Epithelial cell of prostate (primary cell): ENCODE measurements around the gene MRPL52.

Experiments used
- DNase-seq: peaks from one replicate; pipeline ENCODE4 v3.0.0-alpha.2; 2011; ENCODE audit warnings: low read depth, low spot score
- H3K27ac ChIP-seq: fragments of 450-650 bp; 2 replicates; pipeline ENCODE4 v1.5.1; 2017; ENCODE audit warnings: mild to moderate bottlenecking

The MRPL52 gene

DNA sequence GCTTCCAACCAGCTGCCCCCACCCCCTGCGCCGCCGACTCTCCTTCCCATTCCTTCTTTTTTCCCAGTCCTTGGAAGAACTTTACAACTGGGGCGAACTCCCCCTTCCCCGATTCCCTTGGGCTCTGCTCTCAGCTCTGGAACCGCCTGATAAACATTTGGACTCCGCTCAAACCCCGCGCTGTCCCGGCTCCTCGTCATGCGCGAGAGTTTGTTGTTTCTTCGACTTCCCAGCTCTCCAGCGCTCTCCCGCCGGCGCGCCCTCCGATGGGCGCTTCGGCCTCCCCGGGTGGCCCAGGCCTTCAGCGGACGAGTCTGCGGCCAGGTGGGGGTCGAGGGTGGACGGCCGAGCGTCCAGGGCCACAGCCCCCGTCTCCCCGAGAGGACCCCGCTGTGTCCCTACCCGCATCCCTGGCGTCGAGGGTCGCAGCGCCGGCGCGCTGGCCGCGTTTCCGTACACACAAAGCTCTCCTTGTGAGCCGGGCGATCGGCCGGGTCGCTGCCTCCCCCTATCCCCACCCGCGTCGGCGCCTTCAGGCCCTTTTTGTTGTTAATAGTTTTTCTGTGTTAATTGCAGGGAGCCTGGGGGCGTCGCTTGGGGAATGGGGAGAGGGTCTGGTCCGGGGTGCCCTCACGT is 7.5 kb downstream of the MRPL52 start:
- DNase-seq, result no peak
- peak overlapping the region; percentile 98 for H3K27ac ChIP-seq

DNA sequence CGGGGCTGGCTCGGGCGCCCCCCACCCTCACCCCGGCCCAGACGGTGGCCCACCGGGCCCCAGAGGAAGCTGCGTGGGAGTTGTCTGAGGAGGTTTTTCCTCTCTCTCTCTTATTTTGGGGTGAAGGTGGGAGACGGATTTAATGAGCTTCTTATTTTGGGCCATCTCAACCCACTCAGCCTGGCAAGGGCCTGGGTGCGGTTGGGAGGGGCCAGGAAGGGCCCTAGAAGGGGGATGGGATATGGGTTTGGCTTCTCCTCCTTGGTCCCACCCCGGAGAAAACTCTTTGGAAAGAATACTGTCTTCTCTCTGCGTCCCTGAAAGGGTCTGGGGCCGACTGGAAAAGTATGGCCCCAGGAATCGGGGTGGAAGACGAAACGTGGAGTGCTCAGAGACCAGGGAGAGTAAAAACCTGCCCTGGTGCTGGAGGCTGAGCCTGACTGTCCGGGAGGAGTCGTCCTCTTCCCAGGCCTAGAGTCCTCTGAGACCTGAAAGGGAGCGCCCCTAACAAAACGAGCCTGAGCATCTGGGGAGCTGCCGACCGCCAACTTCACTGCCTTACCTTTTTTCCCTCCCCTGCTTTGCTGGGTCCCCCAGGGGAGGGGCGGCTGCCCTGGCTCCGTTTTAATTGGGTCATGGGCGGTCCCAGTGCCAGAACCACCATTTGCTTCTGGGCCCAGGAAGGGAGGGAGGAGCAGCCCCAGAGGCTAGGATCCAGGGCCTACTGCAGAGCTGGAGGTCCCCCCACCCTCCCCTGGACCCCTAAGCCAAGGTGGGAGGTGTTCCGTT is 8.3 kb downstream of the MRPL52 start:
- peak overlapping the region; percentile 98 for H3K27ac ChIP-seq
- no peak for DNase-seq

DNA sequence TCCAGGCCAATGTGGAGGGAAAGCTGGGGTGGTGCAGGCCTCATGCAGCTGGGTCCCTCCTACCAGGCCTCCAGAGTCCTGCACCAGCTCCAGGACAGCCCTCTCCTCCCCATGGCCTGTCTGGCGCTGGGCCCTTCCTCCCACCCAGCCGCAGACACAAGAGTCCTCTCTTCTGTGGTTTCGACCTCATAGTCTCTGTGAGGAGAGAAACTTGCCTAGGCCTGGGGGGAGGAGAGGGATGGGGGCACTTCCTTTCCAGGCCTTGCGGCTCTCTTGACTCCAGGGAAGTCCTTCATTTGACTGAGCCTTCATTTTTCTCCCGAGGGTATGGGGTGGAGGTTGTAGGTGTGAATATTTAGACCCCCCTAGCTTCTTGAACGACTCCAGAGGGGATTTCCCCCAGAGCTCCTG is 8.9 kb downstream of the MRPL52 start:
- no peak for DNase-seq
- peak overlapping the region; percentile 98 for H3K27ac ChIP-seq

DNA sequence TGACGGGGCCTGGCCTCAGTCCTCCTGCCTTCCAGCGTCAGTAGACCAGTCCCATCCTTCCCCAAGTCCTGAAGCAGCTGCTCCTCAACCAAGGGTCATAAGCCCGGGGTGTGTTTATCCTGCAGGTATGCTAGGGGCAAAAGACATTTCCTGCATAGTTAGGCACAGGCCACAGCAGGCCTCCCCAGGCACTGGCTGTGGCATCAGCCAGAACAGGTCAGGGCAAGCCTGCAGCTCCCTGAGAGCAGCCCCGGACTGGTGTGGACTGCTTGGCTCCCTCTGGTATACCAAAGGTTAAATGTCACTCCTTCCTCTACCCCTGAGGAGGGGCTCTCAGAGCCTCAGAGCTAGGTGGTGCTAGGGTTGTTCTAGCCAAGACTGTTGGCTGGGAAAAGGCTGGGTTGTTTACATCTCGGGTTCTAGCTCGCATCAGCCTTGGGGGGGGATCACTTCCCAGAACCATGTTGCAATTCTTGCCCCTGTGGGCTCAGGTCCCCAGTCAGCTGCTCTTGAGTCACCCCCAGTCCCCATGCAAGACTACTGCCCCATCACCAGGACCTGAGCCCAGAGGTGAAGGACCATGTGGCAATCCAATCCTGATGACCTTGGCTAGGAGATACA is 9.6 kb downstream of the MRPL52 start:
- peak overlapping the region; percentile 98 for H3K27ac ChIP-seq
- DNase-seq, result peak; percentile 56

DNA sequence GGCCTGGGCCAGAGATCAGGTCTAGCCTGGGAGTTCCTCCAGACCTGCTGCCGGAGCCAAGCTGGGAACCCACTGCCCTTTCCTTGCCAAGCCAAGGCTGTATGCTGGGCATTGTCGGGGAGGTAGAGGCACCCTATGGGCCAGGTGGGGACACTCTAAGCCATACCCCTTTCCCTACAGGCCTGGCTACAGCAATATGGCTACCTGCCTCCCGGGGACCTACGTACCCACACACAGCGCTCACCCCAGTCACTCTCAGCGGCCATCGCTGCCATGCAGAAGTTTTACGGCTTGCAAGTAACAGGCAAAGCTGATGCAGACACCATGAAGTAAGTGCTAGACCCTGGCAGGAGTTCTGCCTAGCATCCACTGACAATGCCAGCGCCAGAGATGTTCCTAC is 11.6 kb downstream of the MRPL52 start:
- H3K27ac ChIP-seq, result peak overlapping the region; percentile 98
- no peak for DNase-seq

DNA sequence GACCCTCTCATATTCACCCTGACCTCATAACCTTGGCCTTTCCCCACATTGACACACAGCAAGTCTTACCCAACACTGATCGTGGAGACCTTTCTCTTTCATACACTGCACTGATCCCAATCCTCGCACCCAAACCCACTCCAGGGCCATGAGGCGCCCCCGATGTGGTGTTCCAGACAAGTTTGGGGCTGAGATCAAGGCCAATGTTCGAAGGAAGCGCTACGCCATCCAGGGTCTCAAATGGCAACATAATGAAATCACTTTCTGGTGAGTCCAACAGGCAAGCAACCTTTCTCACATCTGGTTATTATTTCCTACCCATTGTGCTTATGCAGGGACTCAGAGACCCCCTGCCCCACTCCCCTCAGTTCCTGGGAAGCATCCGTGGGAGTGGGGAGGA is 12.1 kb downstream of the MRPL52 start:
- peak overlapping the region; percentile 98 for H3K27ac ChIP-seq
- no peak for DNase-seq

DNA sequence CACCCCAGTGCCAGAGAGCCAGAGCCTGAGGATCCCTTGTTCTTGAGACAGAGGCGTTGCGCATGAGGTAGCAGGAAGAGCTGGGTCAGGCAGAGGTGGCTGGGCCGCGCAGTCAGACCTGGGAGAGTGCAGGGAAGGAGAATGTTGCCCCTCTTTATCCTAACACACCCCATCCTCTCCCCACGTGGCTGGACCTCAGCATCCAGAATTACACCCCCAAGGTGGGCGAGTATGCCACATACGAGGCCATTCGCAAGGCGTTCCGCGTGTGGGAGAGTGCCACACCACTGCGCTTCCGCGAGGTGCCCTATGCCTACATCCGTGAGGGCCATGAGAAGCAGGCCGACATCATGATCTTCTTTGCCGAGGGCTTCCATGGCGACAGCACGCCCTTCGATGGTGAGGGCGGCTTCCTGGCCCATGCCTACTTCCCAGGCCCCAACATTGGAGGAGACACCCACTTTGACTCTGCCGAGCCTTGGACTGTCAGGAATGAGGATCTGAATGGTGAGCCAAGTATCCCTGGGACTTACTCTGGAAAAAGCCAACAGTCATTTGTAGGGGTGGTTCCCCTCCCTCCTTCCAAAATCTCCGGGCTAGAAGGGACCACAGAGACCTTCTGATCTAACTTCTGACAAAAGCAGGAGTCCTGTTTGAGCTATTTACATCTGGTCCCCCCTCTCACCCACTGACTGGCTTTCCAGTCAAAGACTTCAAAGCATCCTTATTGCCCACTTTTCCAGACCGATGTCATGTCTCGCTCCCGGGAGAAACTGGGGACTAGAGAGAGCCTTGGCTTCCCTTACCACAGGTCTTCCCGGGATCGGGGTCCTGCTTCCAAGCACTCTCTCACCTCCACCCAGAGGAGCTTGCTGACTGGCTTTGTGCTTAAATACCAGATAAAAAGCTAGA is 12.8 kb downstream of the MRPL52 start:
- peak overlapping the region; percentile 98 for H3K27ac ChIP-seq
- DNase-seq, result no peak

DNA sequence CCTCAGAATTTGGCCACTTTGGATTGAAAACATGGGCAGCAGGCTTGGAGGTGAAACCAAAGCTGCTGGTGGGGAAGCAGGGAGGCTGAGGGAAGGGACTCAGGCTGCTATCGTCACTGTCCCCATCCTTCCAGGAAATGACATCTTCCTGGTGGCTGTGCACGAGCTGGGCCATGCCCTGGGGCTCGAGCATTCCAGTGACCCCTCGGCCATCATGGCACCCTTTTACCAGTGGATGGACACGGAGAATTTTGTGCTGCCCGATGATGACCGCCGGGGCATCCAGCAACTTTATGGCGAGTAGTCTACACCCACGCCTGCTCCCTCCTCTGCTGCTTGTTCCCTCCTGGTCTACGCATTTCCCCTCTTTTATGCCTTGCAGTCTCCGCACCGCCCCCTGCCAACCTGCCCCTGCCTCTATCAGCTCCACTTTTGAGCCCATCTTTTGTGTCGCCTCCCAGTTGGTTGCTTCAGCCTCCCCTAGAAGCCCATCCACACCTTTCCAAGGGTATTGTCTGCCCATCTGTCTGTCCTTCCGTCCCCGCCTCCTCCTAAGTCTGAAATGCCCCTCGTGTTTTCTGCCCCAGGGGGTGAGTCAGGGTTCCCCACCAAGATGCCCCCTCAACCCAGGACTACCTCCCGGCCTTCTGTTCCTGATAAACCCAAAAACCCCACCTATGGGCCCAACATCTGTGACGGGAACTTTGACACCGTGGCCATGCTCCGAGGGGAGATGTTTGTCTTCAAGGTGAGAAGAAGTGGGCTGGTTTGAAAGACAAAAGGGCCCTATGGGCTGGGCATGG is 13.6 kb downstream of the MRPL52 start:
- DNase-seq, result no peak
- peak overlapping the region; percentile 98 for H3K27ac ChIP-seq

DNA sequence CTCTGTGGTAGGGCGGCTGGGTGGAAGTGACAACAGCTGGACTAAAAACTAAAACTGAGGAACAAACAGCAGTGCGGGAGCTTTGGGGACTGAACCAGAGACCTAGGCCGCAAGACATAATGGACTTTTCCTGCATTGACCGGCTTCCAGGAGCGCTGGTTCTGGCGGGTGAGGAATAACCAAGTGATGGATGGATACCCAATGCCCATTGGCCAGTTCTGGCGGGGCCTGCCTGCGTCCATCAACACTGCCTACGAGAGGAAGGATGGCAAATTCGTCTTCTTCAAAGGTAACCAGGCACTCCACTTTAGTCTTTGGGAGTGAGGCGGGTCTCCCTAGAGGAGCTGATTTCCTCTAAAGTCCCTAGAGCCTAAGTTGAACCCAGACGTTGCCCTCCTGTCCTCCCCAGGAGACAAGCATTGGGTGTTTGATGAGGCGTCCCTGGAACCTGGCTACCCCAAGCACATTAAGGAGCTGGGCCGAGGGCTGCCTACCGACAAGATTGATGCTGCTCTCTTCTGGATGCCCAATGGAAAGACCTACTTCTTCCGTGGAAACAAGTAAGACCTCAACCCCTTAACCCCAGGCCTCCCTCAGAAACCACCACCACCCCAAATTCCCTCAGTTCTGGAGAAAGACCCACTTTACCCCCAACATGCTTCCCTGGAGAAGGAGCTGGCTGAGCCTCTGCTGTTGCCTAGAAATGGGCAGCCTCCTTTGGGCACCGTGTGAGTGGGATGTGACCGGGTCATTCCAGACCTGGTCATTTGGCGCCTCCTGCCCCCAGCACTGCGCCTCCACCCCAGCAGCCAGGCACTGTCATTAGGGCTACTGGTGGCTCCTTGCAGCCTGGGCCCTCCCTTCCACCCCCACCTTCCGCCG is 14.8 kb downstream of the MRPL52 start:
- no peak for DNase-seq
- peak overlapping the region; percentile 98 for H3K27ac ChIP-seq

DNA sequence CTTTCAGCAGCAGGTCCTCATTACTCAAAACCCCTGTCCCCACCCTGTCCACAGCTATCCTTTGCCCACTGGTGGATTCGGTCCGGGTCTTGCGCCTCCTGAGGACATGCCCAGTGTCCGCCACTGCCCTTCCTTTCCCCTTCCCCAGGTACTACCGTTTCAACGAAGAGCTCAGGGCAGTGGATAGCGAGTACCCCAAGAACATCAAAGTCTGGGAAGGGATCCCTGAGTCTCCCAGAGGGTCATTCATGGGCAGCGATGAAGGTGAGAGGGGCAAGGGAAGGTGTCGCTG is 15.4 kb downstream of the MRPL52 start:
- peak overlapping the region; percentile 98 for H3K27ac ChIP-seq
- DNase-seq, result no peak

DNA sequence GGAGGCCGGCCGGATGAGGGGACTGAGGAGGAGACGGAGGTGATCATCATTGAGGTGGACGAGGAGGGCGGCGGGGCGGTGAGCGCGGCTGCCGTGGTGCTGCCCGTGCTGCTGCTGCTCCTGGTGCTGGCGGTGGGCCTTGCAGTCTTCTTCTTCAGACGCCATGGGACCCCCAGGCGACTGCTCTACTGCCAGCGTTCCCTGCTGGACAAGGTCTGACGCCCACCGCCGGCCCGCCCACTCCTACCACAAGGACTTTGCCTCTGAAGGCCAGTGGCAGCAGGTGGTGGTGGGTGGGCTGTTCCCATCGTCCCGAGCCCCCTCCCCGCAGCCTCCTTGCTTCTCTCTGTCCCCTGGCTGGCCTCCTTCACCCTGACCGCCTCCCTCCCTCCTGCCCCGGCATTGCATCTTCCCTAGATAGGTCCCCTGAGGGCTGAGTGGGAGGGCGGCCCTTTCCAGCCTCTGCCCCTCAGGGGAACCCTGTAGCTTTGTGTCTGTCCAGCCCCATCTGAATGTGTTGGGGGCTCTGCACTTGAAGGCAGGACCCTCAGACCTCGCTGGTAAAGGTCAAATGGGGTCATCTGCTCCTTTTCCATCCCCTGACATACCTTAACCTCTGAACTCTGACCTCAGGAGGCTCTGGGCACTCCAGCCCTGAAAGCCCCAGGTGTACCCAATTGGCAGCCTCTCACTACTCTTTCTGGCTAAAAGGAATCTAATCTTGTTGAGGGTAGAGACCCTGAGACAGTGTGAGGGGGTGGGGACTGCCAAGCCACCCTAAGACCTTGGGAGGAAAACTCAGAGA is 16.3 kb downstream of the MRPL52 start:
- H3K27ac ChIP-seq, result peak overlapping the region; percentile 98
- no peak for DNase-seq

DNA sequence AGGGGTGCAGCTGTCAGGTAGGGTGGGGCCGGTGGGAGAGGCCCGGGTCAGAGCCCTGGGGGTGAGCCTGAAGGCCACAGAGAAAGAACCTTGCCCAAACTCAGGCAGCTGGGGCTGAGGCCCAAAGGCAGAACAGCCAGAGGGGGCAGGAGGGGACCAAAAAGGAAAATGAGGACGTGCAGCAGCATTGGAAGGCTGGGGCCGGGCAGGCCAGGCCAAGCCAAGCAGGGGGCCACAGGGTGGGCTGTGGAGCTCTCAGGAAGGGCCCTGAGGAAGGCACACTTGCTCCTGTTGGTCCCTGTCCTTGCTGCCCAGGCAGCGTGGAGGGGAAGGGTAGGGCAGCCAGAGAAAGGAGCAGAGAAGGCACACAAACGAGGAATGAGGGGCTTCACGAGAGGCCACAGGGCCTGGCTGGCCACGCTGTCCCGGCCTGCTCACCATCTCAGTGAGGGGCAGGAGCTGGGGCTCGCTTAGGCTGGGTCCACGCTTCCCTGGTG is 17.2 kb downstream of the MRPL52 start:
- DNase-seq, result no peak
- H3K27ac ChIP-seq, result peak overlapping the region; percentile 98

DNA sequence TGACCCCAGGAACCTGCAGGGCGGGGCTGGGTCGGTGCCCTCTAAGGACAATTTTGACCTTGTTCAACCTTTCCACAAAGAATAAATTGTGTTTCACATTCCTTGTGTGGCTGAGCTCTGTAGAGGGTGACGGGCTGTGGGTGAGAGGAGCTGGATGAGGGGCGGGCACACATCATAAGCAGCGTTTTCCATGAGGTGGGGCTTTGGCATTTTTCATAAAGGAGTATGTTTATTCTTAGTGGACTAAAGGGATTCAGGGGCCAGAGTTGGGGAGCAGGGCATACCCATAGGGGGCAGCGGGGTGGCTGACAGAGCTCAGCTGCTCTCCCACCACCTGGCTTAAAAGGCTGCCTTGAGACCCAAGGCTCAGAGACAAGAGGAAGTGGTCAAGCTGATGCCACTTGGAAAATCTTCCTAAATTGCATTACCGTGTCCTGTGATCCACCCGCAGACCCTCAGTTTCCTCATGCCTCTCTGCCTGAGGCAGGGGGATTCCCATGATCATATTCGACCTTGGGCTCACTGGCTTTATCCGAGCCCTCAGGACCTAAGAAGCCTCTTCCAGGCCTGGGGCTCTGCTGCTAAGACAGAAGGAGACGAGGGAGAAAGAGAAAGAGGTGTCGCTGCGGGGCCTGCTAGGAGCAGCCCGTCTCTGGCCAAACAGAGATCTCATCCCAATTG is 18.1 kb downstream of the MRPL52 start:
- H3K27ac ChIP-seq, result peak overlapping the region; percentile 98
- DNase-seq, result no peak

DNA sequence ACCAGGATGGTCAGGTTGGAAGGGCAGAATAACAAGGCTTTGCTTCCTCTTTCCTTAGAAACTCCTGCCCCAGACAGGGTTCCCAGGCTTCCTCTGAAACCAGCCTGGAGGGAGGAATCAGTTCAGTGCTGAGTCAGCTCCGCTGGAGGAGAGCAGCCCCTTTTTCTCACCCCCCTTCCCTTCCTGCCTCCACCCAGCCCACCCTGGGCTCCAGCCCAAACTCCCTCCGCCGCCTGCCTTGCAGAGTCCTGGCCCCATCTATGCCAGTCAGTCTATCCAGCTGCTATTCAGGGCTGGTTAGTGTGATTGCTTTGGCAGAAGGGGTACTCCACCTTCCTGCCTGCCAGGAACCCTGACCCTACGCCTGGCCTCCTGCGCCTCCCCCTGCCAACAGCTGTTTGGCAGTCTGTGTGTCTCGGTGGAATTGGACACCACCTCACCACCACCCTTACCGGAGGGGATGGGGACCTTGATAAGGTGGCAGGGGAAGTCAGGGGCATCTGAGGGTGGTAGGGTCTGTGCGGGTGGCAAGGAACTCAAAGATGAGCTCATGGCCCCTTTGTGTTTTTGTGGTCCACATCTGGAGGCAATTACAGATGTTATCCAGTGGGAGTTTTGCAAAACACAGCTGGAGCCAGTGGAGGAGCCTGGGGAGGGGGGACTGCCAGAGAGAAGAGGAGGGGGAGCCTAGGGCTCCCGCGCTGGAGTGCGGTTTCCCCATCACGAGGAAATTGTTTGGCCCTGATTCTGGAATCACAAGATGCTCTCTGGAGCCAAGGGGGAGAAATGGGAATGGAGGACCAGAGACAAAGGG is 18.9 kb downstream of the MRPL52 start:
- no peak for DNase-seq
- peak overlapping the region; percentile 98 for H3K27ac ChIP-seq

DNA sequence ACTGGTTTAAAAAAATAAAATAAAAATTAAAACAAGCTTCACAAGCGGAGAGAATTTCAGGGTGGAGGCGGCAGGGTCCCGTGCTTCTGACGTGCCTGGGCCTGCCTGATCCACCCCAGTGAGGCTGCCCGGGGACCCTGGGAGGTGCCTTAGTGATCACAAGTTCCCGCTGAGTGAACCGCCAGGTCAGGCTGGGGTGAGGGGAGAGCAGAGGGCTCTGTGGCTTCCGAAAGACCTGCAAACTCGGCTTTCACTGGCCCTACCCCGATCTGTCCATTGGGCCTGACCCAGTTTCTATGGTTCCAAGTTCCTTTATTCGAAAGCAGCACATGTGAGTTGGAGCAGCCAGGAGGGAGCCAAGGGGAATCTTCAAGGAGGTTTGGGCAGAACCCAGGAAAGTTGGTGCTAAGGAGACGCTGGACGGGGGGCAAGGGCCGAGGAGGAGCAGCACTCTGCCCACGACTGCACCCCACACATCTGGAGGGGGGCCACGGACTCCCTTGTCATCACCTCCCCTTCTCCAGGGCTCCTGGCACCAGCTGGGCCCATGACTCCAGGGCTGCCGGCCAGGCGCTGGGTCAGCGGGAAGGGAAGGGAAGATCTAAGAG is 19.6 kb downstream of the MRPL52 start:
- no peak for DNase-seq
- H3K27ac ChIP-seq, result peak overlapping the region; percentile 98
